SK-N-SH (cell line): Measurements from ENCODE around the gene FXYD7. TPM values are rescaled to one million over a fixed set of nuclear protein-coding genes. Genes with fewer than 3 reads are reported as not detected.

Experiments
- CTCF ChIA-PET: fragments of 300-600, 350-600 bp; formaldehyde crosslinking; extraction: SDS; loops from one replicate; lab custom pipeline; 2021; lab: Yijun Ruan, JAX
- POLR2A ChIA-PET: fragments of 350-600 bp; sonication (Branson Sonifier 250); formaldehyde crosslinking; extraction: SDS; loops from one replicate; lab custom pipeline; 2020; ENCODE audit warnings: antibody characterized with exemption, inconsistent platforms; lab: Yijun Ruan, JAX
- DNase-seq: peaks from one replicate; pipeline ENCODE4 v3.0.0; 2012
- H2AFZ ChIP-seq: fragments of 200-600 bp; sonication (generic); 2 replicates; pipeline ENCODE4 v1.8.1; 2016; ENCODE audit warnings: antibody characterized with exemption, mild to moderate bottlenecking, low read depth
- H3F3A ChIP-seq: fragments of 200-600 bp; sonication (generic); replicated peaks from 2 replicates; pipeline ENCODE3; 2016; ENCODE audit warnings: antibody characterized with exemption, mild to moderate bottlenecking; ENCODE audit not compliant: insufficient read depth
- H3K27ac ChIP-seq, 2 experiments: fragments of 200-500 bp in 1 of 2; fragments of 200-600 bp in 1 of 2; sonication (Bioruptor generic) in 1 of 2; sonication (generic), shearing (Covaris generic) in 1 of 2; 2 replicates each; pipeline versions ENCODE4 v1.5.1 to v1.6.1; 2014 to 2016; ENCODE audit warnings: low read depth in 2 of 2, inconsistent platforms in 1 of 2, low read length in 1 of 2, mild to moderate bottlenecking in 1 of 2, mixed read lengths in 1 of 2
- H3K27me3 ChIP-seq: fragments of 200-600 bp; sonication (generic), shearing (Covaris generic); 2 replicates; pipeline ENCODE4 v1.6.1; 2016; ENCODE audit warnings: mixed run types; ENCODE audit not compliant: insufficient read depth
- H3K36me3 ChIP-seq, 2 experiments: fragments of 200-500 bp in 1 of 2; fragments of 200-600 bp in 1 of 2; sonication (Bioruptor generic) in 1 of 2; sonication (generic) in 1 of 2; replicated peaks in 1 of 2; 2 replicates each; pipeline versions ENCODE3 to v1.5.1; 2014 to 2016; ENCODE audit warnings: low read length in 1 of 2, mild to moderate bottlenecking in 1 of 2; ENCODE audit not compliant: insufficient read depth in 2 of 2, control insufficient read depth in 1 of 2
- H3K4me1 ChIP-seq, 2 experiments: fragments of 200-500 bp in 1 of 2; fragments of 200-600 bp in 1 of 2; sonication (Bioruptor generic) in 1 of 2; sonication (generic), shearing (Covaris generic) in 1 of 2; 2 replicates each; pipeline versions ENCODE4 v1.5.1 to v1.6.1; 2014 to 2016; ENCODE audit warnings: low read depth in 1 of 2, low read length in 1 of 2, mixed run types in 1 of 2; ENCODE audit not compliant: insufficient read depth in 2 of 2, control insufficient read depth in 1 of 2
- H3K4me2 ChIP-seq: fragments of 200-600 bp; sonication (generic), shearing (Covaris generic); 2 replicates; pipeline ENCODE4 v1.6.1; 2017; ENCODE audit warnings: mixed run types
- H3K4me3 ChIP-seq, 2 experiments: fragments of 200-500 bp in 1 of 2; fragments of 200-600 bp in 1 of 2; sonication (Bioruptor generic) in 1 of 2; sonication (generic), shearing (Covaris generic) in 1 of 2; 2 replicates each; pipeline versions ENCODE4 v1.5.1 to v1.8.1; 2014 to 2016; ENCODE audit warnings: low read depth in 2 of 2, inconsistent platforms in 1 of 2, low read length in 1 of 2, mild to moderate bottlenecking in 1 of 2, mixed read lengths in 1 of 2, moderate library complexity in 1 of 2
- H3K79me2 ChIP-seq: fragments of 200-600 bp; sonication (generic); 2 replicates; pipeline ENCODE4 v1.8.1; 2017; ENCODE audit warnings: mild to moderate bottlenecking; ENCODE audit not compliant: insufficient read depth
- H3K9ac ChIP-seq: fragments of 200-600 bp; sonication (generic); 2 replicates; pipeline ENCODE4 v1.6.1; 2017; ENCODE audit warnings: mixed run types
- H3K9me2 ChIP-seq: fragments of 200-600 bp; sonication (generic); 2 replicates; pipeline ENCODE4 v1.6.1; 2017; ENCODE audit warnings: mixed run types
- H3K9me3 ChIP-seq: fragments of 200-600 bp; sonication (generic); 2 replicates; pipeline ENCODE4 v1.6.1; 2017; ENCODE audit warnings: mixed run types, mild to moderate bottlenecking, moderate library complexity
- H4K20me1 ChIP-seq: fragments of 200-600 bp; sonication (generic); 2 replicates; pipeline ENCODE4 v1.6.1; 2017; ENCODE audit warnings: mild to moderate bottlenecking, mixed run types; ENCODE audit not compliant: insufficient read depth
- CHD2 ChIP-seq: fragments of 150-350 bp; IDR thresholded peaks from 2 replicates; pipeline ENCODE4 v1.6.1; 2018; ENCODE audit warnings: low read length; ENCODE audit not compliant: partially characterized antibody
- EP300 ChIP-seq, 2 experiments: IDR thresholded peaks; 2 replicates each; pipeline versions ENCODE4 v1.4.0 to v1.6.1; 2012; ENCODE audit warnings: borderline replicate concordance in 1 of 2, low read depth in 1 of 2, low read length in 1 of 2
- EZH2phosphoT487 ChIP-seq: fragments of 200-600 bp; sonication (generic); IDR thresholded peaks from 2 replicates; pipeline ENCODE4 v1.6.1; 2017; ENCODE audit warnings: low read depth, mixed run types, mild to moderate bottlenecking, antibody characterized with exemption, moderate library complexity, borderline replicate concordance
- GABPA ChIP-seq: IDR thresholded peaks from 2 replicates; pipeline ENCODE4 v1.4.0; 2012; ENCODE audit warnings: low read depth, mild to moderate bottlenecking
- GATA2 ChIP-seq: sonication (generic); formaldehyde crosslinking; IDR thresholded peaks from 2 replicates; pipeline ENCODE4 v1.5.0; 2020; ENCODE audit warnings: mild to moderate bottlenecking, missing genetic modification reagents
- JUND ChIP-seq: IDR thresholded peaks from 2 replicates; pipeline ENCODE4 v1.4.0; 2012
- MXI1 ChIP-seq: IDR thresholded peaks from 2 replicates; pipeline ENCODE4 v1.6.1; 2012; ENCODE audit warnings: mild to moderate bottlenecking, low read depth, low read length, improper control_type of control experiment
- POLR2AphosphoS5 ChIP-seq: IDR thresholded peaks from 2 replicates; pipeline ENCODE4 v1.6.1; 2012; ENCODE audit warnings: low read depth, low read length
- RAD21 ChIP-seq: IDR thresholded peaks from 2 replicates; pipeline ENCODE4 v1.6.1; 2012; ENCODE audit warnings: mild to moderate bottlenecking, low read length
- RCOR1 ChIP-seq: fragments of 150-350 bp; IDR thresholded peaks from 2 replicates; pipeline ENCODE4 v1.6.1; 2017; ENCODE audit warnings: antibody characterized with exemption, low read length
- SIN3A ChIP-seq: IDR thresholded peaks from 2 replicates; pipeline ENCODE4 v1.6.1; 2012; ENCODE audit warnings: low read depth, mild to moderate bottlenecking, low read length, moderate library complexity, borderline replicate concordance
- TAF1 ChIP-seq: IDR thresholded peaks from 2 replicates; pipeline ENCODE4 v1.6.1; 2012; ENCODE audit warnings: low read depth, mild to moderate bottlenecking, low read length, moderate library complexity, borderline replicate concordance
- YY1 ChIP-seq: IDR thresholded peaks from 2 replicates; pipeline ENCODE4 v1.4.0; 2012; ENCODE audit warnings: low read depth, mild to moderate bottlenecking
- WGBS: methylation state at CpG from one replicate; pipeline ENCODE4 v1.1.6; 2017; ENCODE audit warnings: low lambda C conversion rate; 5-methylcytosine and 5-hydroxymethylcytosine counted together
- polyA plus RNA-seq, 3 experiments: library from polyadenylated mRNA; depleted of rRNA; stranded (reverse); fragments of >200 nt; gene quantifications; 2 replicates each; pipeline ENCODE4 v1.2.3, GENCODE V29; 2012
- TF ChIP-seq, protein P1 (sequence below): IDR thresholded peaks from 2 replicates; pipeline ENCODE4 v1.4.0; 2012; ENCODE audit warnings: low read depth, borderline replicate concordance
- TF ChIP-seq, protein P2 (sequence below): fragments of 150-350 bp; IDR thresholded peaks from 2 replicates; pipeline ENCODE4 v1.6.1; 2016; ENCODE audit warnings: mild to moderate bottlenecking, low read depth, low read length
- TF ChIP-seq, protein P3 (sequence below): fragments of 200-600 bp; sonication (generic); IDR thresholded peaks from 2 replicates; pipeline ENCODE4 v1.6.1; 2017; ENCODE audit warnings: antibody characterized with exemption, mild to moderate bottlenecking, moderate library complexity

FXYD7 gene, protein sequence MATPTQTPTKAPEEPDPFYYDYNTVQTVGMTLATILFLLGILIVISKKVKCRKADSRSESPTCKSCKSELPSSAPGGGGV
- polyA plus RNA-seq (2012; rRNA removed): 0.10 and 0.44 TPM in 2 replicates
- 0.20 and 0.21 TPM in 2 replicates for polyA plus RNA-seq (2012; cell fraction: cytosol; rRNA removed)
- polyA plus RNA-seq (2012; cell fraction: nucleus; rRNA removed): 0.43 and 0.69 TPM in 2 replicates

DNA sequence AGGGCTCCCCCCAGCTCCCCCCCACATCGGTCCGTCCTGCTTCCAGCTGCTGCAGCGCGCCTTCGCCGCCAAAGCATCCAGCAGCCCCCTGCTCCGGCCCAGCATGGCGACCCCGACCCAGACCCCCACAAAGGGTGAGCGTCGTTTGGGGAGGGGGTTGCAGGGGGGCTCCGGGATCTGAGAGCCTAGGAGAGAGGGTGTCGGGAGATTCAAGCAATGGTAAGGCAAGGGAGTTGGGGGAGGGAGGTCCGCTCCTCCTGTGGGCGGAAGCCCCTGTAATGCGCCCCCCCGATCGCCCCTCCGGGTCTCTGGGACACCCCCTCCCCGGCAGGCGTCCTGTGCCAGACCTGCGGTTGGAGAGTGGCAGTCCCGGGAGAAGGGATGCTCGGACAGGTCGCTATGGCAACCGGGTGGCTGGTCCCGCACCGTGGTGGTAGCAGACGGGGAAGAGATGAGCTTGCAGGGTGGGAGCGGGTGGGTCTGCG is at the start of gene FXYD7:
Gene FXYD7, plus strand, starts transcription at position 25 of the 485 bp plus-strand sequence. Its CDS starts 79 bp downstream, at position 104.
- Histone ChIP-seq H3K4me2 (peak within 1 kb of the TSS; percentile 73), H3K9me2 (no peaks in the 10 kb centered on the region), H3K27me3 (peaks cover 27% of the 10 kb centered on the region; the same call in 1 of the 2 replicates), H4K20me1 (no peaks in the 10 kb centered on the region), H3K79me2 (no peaks in the 10 kb centered on the region), H3K27ac (no peak within 1 kb of the TSS), H3K4me1 (peaks cover 0 to 25% of the 10 kb centered on the region in 2 experiments; a peak in 2 of 4 replicates), H3F3A (peaks cover 6% of the 10 kb centered on the region), H3K9me3 (no peaks in the 10 kb centered on the region), H3K36me3 (no peaks in the 10 kb centered on the region), H3K4me3 (peak within 1 kb of the TSS in 1 of 2 experiments; percentile 34; a peak in 2 of 4 replicates), H2AFZ (no peak within 1 kb of the TSS), H3K9ac (no peak within 1 kb of the TSS)
- TF ChIP-seq YY1 (no peak), EZH2phosphoT487 (no peak), GATA2 (no peak), RAD21 (no peak), POLR2AphosphoS5 (no peak), MXI1 (no peak), GABPA (no peak), SIN3A (no peak), JUND (no peak)
- TF ChIP-seq, protein P1, sequence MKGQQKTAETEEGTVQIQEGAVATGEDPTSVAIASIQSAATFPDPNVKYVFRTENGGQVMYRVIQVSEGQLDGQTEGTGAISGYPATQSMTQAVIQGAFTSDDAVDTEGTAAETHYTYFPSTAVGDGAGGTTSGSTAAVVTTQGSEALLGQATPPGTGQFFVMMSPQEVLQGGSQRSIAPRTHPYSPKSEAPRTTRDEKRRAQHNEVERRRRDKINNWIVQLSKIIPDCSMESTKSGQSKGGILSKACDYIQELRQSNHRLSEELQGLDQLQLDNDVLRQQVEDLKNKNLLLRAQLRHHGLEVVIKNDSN: no peak
- TF ChIP-seq, protein P2, sequence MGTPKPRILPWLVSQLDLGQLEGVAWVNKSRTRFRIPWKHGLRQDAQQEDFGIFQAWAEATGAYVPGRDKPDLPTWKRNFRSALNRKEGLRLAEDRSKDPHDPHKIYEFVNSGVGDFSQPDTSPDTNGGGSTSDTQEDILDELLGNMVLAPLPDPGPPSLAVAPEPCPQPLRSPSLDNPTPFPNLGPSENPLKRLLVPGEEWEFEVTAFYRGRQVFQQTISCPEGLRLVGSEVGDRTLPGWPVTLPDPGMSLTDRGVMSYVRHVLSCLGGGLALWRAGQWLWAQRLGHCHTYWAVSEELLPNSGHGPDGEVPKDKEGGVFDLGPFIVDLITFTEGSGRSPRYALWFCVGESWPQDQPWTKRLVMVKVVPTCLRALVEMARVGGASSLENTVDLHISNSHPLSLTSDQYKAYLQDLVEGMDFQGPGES: no peak
- TF ChIP-seq, protein P3, sequence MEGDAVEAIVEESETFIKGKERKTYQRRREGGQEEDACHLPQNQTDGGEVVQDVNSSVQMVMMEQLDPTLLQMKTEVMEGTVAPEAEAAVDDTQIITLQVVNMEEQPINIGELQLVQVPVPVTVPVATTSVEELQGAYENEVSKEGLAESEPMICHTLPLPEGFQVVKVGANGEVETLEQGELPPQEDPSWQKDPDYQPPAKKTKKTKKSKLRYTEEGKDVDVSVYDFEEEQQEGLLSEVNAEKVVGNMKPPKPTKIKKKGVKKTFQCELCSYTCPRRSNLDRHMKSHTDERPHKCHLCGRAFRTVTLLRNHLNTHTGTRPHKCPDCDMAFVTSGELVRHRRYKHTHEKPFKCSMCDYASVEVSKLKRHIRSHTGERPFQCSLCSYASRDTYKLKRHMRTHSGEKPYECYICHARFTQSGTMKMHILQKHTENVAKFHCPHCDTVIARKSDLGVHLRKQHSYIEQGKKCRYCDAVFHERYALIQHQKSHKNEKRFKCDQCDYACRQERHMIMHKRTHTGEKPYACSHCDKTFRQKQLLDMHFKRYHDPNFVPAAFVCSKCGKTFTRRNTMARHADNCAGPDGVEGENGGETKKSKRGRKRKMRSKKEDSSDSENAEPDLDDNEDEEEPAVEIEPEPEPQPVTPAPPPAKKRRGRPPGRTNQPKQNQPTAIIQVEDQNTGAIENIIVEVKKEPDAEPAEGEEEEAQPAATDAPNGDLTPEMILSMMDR: no peak
- POLR2A ChIA-PET: interaction anchor here (0.8 kb wide), 1 partner anchor 87 kb away, joined by 3 read pairs; no protein-coding TSS in a partner anchor
- CTCF ChIA-PET: interaction anchor here (0.7 to 5.1 kb wide), 22 partner anchors 10 to 161 kb away, joined by 3 to 59 read pairs (median 4); partner anchors contain the start of gene FXYD5
- DNase-seq: peak; percentile 66
- WGBS: under 1% methylated on average over 10 of the region's 31 CpGs

DNA sequence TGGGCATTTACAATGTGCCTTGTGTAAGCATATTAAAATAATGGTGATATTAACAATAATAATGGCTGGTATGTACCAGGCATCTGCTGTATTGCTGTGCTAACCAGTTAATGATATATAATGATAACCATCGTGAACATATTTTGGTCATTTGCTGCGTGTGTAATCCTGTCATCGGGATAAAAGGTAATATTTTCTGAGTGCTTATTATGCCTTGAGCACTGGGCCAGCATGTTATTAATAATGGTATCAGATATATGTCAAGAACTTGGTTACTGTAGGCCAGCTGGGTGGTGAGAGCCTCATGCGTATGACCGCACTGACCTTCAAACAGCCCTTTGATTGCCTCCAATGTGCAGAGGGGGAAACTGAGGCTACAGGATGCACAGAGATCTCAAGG is 49.6 kb upstream of the FXYD7 start:
- CTCF ChIA-PET: interaction anchor here (0.9 to 5.0 kb wide), 8 partner anchors 8 to 49 kb away, joined by 3 to 49 read pairs (median 6); partner anchors contain the start of genes FXYD3 and LGI4
- Histone ChIP-seq H3K4me2 (no peak overlapping the region), H3K9ac (no peak overlapping the region), H3K4me1 (peaks cover 5 to 15% of the 10 kb centered on the region in 2 experiments; a peak in 2 of 4 replicates), H3K27me3 (no peaks in the 10 kb centered on the region), H3K79me2 (no peaks in the 10 kb centered on the region), H3K4me3 (no peak overlapping the region), H4K20me1 (no peaks in the 10 kb centered on the region), H3F3A (no peaks in the 10 kb centered on the region), H2AFZ (no peak overlapping the region), H3K27ac (peak overlapping the region in 1 of 2 experiments; percentile 67; a peak in 2 of 4 replicates), H3K36me3 (no peaks in the 10 kb centered on the region), H3K9me2 (no peaks in the 10 kb centered on the region), H3K9me3 (no peaks in the 10 kb centered on the region)
- peak; percentile 74 for DNase-seq
- TF ChIP-seq SIN3A: no peak
- peak; percentile 79 for TF ChIP-seq RCOR1
- TF ChIP-seq TAF1: no peak
- peak; percentile 57 for TF ChIP-seq CHD2
- peak in 1 of 2 experiments; percentile 70; a peak in 2 of 4 replicates for TF ChIP-seq EP300 (IDR thresholded peaks at IDR 0.05; ENCODE audit: borderline replicate concordance in 1 of 2, low read depth in 1 of 2, low read length in 1 of 2)
- TF ChIP-seq GATA2: peak; percentile 38
- 49% methylated on average over 5 of the region's 5 CpGs for WGBS
- POLR2A ChIA-PET: no interaction called here
